Inferior parietal cortex (tissue), 1 donor: ENCODE data around the gene ARL4C.

Source experiments
- DNase-seq: peaks from one replicate; pipeline ENCODE4 v3.0.0-alpha.2; 2016; ENCODE audit errors: extremely low spot score

The ARL4C gene

GRCh38 chr2:234496835-234497593 lies at the start of gene ARL4C:
Gene ARL4C (minus strand): TSS chr2:234497081. CDS start chr2:234496586, 495 bp downstream.
- no peak for DNase-seq

GRCh38 chr2:234544659-234545611 lies 48.1 kb upstream of the ARL4C start:
- peak; percentile 76 for DNase-seq

GRCh38 chr2:234542742-234543141 lies 45.9 kb upstream of the ARL4C start:
- DNase-seq = no peak

- no peak for DNase-seq
These were observed 41.0 kb upstream of the ARL4C start for GRCh38 chr2:234537929-234538328.

- no peak for DNase-seq
These were observed 39.5 kb upstream of the ARL4C start for GRCh38 chr2:234536178-234536965.

- no peak for DNase-seq
These were observed 38.6 kb upstream of the ARL4C start for GRCh38 chr2:234535464-234535863.

- DNase-seq = no peak
These were observed 37.6 kb upstream of the ARL4C start for GRCh38 chr2:234534515-234534914.

GRCh38 chr2:234533626-234534025 lies 36.7 kb upstream of the ARL4C start:
- no peak for DNase-seq

GRCh38 chr2:234528410-234529148 lies 31.7 kb upstream of the ARL4C start:
- no peak for DNase-seq

GRCh38 chr2:234526711-234527110 lies 29.8 kb upstream of the ARL4C start:
- DNase-seq = no peak

GRCh38 chr2:234521536-234521935 lies 24.7 kb upstream of the ARL4C start:
- DNase-seq = no peak

GRCh38 chr2:234518986-234519642 lies 22.2 kb upstream of the ARL4C start:
- DNase-seq = no peak

- no peak for DNase-seq
These were observed 21.1 kb upstream of the ARL4C start for GRCh38 chr2:234517971-234518370.

GRCh38 chr2:234514873-234515638 lies 18.2 kb upstream of the ARL4C start:
- no peak for DNase-seq

- DNase-seq = no peak
These were observed 17.2 kb upstream of the ARL4C start for GRCh38 chr2:234514099-234514498.

GRCh38 chr2:234512884-234513669 lies 16.2 kb upstream of the ARL4C start:
- DNase-seq = no peak

GRCh38 chr2:234502919-234503285 lies 6.0 kb upstream of the ARL4C start:
- DNase-seq = no peak

- DNase-seq = no peak
These were observed 5.5 kb upstream of the ARL4C start for GRCh38 chr2:234502285-234502918.
